ENCODE data around the gene TWIST1. TPM values are rescaled to one million over a fixed set of nuclear protein-coding genes. Genes with fewer than 3 reads are reported as not detected.
A peak's percentile ranks its signal among the peaks of the same experiment; 100 is the strongest.

The TWIST1 gene
- total and polyA plus RNA-seq, 2 of the 13 experiments (the other 11 are each of a cell fraction or from before 2014, with no cell fraction given): not detected

- no TSS peak for BruUV-seq (replicated peaks)
- no peak overlapping the region for H3K9ac ChIP-seq (ENCODE audit: insufficient read depth, low read depth, low read length)
- DNase-seq (ENCODE audit: low spot score) (no peak), FAIRE-seq (no peak), ATAC-seq (no peak)
- TF ChIP-seq SMC3 (IDR thresholded peaks at IDR 0.05; ENCODE audit: low read length): peak; percentile 7; the same call in 1 of the 2 replicates
- no peak for TF ChIP-seq ZFX (CRISPR knock-in tag; IDR thresholded peaks at IDR 0.05; ENCODE audit: low read depth)
- no peak for TF ChIP-seq TIGD3 (CRISPR knock-in tag; IDR thresholded peaks at IDR 0.05; ENCODE audit: borderline replicate concordance)
- 0 out of 2 replicates have a peak, but pooled peaks have one; percentile 9 for TF ChIP-seq CTCF (CRISPR knock-in tag; IDR thresholded peaks at IDR 0.05)
- no peak for TF ChIP-seq CBX5 (CRISPR knock-in tag; IDR thresholded peaks at IDR 0.05; ENCODE audit: borderline replicate concordance)
- peak; percentile 17; the same call in 1 of the 2 replicates for TF ChIP-seq STAG1 (CRISPR knock-in tag; IDR thresholded peaks at IDR 0.05)
- WGBS (ENCODE audit: low lambda C conversion rate): under 1% methylated on average over 2 of the region's 2 CpGs
- intact Hi-C loops (cut with micrococcal nuclease; ENCODE audit: unreplicated experiment): loop anchor here (1.0 kb wide), 1 partner anchor 543 kb away; no protein-coding TSS in a partner anchor
- H3K4me1 ChIP-seq (ENCODE audit: insufficient read depth, low read length): no peaks in the 10 kb centered on the region
- H3K79me2 ChIP-seq (ENCODE audit: insufficient read depth, low read length): no peaks in the 10 kb centered on the region
- H3K27me3 ChIP-seq (ENCODE audit: control insufficient read depth in 1 of 2, insufficient read depth in 2 of 2, low read length in 2 of 2): no peaks in the 10 kb centered on the region; a peak in 1 of 5 replicates
- in situ Hi-C loops (cut with HindIII; ENCODE audit: extremely low pct_ligation_motif_present, low pct_unique_long_range_greater_than_20kb): loop anchor here (25.0 kb wide), 1 partner anchor 540 kb away; no protein-coding TSS in a partner anchor
- H2AFZ ChIP-seq (ENCODE audit: low read length): no peak overlapping the region
- H4K20me1 ChIP-seq (ENCODE audit: insufficient read depth, low read length): no peaks in the 10 kb centered on the region
- H3K36me3 ChIP-seq (replicated peaks in 1 of 2; ENCODE audit: control insufficient read depth in 1 of 2, insufficient read depth in 2 of 2, low read length in 2 of 2): no peaks in the 10 kb centered on the region
- no peak overlapping the region for H3K27ac ChIP-seq (ENCODE audit: extremely low read length, insufficient read depth, low read length)
- H3K4me2 ChIP-seq (ENCODE audit: low read depth, low read length): no peak overlapping the region
- ChIA-PET POLR2A (no interaction called here), CTCF (ENCODE audit: low intra/inter-chr PET ratio, low total read pairs) (no interaction called here)
- no peak overlapping the region for H3K4me3 ChIP-seq (replicated peaks in 1 of 3; ENCODE audit: insufficient read depth in 1 of 3, low read depth in 2 of 3, low read length in 3 of 3)
- H3K9me3 ChIP-seq (ENCODE audit: low read length): 0 out of 2 replicates have a peak, but pooled peaks cover 5% of the 10 kb centered on the region
These were observed 4.6 kb upstream of the TWIST1 start for GRCh38 chr7:19121977-19122588.

Measured in HepG2 (cell line).